Fibroblast of skin of scalp (primary cell): ENCODE measurements around the gene CNTN4.

Experiments used
- DNase-seq: peaks from one replicate; pipeline ENCODE4 v3.0.0-alpha.2; 2013

The CNTN4 gene

DNA sequence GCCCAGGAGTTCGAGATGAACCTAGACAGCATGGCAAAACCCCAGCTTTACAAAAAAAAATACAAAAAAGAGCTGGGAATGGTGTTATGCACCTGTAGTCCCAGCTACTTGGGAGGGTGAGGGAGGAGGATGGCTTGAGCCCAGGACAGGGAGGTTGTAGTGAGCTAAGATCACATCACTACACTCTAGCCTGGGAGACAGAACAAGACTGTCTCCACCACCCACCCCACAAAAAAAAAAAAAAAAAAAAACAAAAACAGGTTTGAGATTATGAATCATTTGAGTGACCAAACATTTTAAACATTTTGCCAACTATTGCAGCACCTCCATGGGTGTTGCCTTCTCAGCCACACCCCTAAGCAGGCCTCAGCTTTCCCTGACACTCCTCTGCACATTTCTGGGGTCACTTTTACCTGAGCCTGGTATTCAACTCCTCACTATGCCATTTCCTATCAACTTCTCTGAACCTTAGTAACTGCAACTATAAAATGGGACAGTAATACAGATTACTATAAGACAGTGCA lies 969.8 kb downstream of the CNTN4 start:
- DNase-seq = no peak

DNA sequence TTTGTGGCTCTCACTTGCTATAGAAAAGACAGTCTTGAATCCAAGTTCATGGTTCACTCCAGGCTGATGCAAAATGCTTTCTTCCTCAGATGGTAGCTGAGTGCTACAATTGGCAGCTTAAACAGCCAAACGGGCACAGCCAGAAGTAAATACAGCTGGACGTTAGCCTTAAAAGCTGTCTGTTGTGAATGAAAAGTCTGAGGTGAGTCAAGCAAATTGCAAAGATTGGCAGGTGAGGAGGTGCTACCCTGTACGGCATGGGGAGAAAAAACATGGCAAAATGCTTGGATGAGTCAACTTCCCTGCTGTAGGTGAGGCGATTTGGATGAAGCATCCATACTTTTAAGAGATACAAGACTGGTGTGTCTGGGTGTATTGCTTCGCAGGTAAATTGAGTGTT lies 971.1 kb downstream of the CNTN4 start:
- DNase-seq = no peak

DNA sequence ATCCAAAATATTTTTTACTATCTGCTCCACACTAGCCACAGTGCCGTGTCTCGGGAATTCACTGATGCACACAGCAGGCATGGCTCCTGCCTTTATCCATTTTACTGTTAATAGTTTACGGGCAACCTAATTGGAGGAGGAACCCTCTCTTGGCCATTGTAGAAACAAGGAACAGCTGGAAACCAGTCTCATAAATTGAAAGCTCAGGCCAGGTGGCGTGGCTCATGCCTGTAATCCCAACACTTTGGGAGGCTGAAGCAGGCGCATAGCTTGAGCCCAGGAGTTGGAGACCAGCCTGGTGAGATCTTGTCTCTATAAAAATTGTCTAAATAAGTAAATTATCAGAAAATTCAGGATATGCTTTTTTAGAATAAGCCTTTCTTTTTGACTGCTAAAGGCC lies 972.5 kb downstream of the CNTN4 start:
- no peak for DNase-seq

DNA sequence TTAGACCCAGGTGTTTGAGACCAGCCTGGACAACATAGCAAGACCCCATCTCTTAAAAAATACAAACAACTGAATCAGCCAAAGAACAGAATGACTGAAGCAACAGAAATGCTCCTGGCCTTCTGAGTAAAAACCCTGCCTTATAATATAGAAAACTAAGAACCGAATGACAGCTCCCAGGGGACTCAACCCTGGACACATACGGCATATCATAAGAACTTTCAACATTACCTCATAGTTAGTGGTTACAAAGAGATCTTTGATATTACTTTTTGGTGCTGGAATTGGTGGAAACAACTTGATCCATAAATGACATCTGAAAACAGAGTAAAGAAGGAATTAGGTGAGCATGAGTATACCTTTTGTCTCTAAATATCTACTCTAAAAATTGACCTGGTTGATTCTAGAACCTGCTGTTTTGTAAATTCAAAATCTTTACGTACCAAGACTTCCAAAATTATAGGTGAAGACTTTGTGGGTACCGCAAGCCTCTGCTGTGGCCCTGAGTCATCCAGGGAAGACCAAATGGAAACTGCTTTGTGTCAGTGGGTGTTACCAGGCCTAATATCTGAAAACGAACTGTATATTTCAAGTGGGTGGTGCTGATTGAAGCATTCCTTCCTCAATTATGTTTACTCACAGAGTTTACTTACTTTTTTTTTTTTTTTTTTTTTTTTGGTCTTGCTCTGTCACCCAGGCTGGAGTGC lies 976.0 kb downstream of the CNTN4 start:
- no peak for DNase-seq

DNA sequence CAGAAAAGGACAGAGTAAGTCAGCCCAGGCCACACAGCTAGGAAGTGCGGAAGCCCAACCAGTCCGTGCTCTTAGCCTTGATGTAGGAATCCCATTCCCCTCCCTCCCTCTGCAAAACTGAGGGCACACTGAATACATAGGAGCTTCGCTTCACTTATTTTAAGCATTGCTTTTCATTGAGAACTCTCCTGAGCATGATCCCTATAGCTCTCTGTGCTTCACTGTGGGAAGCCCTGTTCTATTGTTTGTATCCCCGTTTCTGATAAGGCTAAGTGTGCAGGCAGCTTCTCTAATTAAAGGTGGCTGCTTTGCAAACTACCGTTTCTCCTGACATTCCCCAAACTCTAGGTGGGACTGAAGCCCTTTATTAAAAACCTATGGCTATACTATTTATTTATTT lies 981.6 kb downstream of the CNTN4 start:
- DNase-seq = no peak

DNA sequence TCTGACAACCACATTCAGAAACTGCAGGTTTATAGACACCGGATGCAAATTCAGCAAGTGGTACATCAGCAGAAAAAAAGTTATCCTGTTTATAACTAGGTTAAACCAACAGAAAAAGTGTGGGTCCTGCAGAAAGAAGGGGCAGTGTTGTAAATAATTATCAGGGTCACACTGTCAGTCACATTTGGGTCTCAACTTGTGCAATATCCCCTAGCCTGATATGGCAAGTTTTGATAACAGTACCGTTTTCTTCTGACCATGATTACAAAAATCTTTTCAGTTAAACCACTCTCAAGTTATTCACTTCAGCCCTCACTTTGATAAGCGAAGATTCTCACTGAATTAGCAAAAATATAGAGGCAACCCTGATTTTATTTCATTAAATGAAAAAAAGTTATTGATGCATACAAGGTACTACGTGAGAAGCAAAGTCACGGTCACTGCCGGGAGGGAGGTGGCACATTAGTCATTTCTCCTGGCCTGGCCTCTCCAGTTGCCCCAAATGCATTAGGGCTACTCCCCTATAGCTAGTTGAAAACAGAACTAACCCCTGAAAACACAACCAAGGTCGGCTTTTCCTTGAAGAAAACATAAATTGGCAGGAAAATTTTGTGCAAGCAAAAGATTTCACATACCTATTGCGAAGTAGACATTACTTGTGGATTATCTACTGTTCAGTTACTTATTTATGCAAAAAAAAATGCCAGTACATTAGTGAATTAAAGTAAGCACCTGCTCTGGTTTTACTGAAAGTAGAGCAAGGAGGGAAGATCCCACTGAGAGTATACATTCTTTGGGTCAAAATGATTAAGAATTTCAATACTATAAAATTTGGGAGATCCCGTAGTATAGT lies 982.9 kb downstream of the CNTN4 start:
- no peak for DNase-seq

DNA sequence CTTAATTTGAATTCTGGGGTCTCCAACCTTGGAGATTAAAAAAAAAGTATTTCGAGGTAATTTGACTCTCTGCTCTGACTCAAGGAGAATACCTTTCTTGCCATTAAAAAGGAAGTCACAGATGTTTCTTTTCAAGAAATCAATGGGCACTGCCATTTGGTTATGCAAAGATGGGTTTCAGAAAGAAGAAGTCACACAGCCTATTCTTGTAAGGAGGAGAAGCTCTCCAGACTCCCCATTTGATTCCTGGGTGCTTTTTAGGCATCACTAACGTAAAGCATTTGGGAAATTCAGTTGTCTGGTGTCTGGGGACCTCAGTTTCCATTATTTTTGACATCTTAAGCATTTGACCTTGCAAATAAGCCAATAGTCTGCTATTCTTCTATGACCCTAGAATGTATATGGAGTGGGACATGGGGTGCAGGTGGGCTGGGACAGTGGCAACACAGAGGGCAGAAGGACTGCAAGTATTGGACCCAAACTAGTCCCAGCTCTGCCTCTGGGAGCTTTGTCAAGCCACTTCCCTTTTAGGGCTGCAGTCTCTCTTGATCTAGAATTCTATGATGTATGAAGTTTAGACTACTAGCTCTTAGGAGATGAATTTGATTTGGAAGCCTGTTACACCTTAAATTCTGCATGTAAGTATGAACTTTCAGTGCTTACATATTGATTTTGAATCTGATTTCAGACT lies 983.7 kb downstream of the CNTN4 start:
- DNase-seq = no peak

DNA sequence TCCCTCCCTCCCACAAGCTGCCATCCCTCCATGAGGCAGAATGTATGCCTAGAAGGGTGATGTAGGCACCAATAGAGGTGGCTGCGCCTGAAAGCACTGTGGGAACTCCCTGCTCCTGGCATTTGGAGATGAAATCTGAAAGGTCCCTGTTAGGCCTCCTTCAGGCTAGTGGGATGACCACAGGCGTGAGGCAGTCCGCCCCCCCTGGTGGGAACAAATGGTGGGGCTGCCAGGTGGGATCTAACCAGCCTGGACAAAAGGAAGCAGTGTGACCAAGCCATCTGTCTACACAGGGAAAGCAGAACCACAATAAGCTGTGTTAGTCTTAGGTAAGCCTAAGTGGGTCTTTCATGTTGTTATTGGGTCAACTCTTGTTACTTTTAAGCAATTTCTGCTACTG lies 986.2 kb downstream of the CNTN4 start:
- no peak for DNase-seq

DNA sequence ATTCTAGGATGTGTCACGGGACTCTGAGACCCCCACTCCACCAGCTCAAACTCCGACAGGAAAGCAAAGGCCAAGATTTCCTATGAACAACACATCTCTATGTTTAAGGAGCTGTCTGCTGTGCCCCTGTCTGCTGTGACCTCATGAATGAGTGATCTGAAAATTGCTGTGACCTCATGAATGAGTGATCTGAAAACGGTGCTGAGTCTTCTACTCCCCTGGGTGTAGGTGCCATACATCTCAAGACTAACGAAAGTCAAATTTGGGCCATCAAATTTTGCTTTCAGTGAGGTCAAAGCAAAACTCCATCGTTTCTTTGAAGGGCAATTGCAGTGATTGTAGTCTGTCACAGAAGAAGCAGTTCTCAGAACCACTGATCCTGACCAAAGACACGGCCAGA lies 987.1 kb downstream of the CNTN4 start:
- DNase-seq = no peak

DNA sequence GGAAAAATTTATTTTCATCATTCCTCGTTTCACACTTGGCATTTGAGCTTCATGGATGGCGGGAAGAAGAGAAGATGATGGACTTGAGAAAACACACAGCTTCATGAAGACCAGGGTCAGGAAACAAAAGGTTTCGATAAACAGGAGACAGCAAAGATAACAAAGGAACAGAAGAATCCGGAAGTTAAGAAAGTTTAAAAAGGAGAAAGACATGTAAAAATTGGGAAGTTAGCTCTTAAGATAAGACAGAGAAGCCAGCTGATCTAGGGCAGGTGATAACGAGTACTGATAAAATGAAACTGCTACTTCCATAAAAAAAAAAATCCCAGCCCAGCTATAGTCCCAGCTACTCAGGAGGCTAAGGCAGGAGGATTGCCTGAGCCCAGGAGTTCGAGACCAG lies 987.6 kb downstream of the CNTN4 start:
- DNase-seq = no peak

DNA sequence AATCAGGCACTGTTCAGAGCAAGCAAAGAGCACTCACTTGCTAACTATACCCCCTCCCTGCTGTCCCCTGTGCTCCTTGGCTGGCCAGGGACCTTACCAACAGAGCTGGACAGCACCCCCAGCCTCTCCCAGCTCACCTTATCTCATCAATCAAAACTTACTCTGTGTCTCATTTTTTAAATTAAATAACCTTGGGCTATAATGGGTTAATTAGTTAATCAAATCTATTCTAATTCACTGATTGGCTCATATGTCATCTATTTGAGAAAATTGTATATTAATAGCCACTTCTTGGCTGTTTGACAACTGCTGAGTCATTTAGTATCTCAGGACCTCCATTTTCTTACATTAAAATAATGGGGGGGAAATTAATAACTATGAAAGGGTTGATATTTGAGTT lies 988.6 kb downstream of the CNTN4 start:
- no peak for DNase-seq

DNA sequence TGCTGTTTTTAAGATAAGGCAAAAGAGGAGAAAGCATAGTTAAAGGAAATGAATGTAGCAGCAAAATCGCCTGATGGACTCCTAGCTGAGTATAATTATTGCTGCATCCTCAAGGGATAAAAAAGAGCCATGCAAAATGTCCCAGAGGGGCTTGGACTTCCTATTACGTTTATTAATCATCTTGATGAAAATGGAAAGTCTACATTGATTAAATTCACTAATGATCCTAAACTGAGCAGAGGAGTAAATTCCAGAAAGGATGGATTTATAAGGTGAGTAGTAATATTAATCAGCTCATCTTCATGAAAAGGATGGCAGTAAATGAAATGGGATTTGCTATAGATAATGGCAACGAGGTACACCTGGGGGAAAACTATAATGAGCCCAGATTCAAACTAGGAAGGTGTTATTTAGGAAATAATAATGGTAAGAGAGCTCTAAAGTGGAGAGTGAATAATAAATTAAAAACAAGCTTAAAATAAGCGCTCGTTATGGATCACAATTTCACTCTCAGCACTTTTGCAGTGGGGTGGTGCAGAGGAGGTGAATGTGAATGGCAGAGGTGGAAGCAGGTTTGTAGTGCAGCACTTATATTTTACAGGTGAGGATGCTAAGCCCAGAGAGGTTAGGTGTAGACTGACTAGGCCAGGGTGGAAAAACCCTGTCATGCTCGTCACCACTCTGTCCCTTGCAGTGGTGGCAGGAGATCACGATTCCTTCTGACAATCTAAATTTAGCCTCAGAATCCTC lies 989.2 kb downstream of the CNTN4 start:
- DNase-seq = no peak

DNA sequence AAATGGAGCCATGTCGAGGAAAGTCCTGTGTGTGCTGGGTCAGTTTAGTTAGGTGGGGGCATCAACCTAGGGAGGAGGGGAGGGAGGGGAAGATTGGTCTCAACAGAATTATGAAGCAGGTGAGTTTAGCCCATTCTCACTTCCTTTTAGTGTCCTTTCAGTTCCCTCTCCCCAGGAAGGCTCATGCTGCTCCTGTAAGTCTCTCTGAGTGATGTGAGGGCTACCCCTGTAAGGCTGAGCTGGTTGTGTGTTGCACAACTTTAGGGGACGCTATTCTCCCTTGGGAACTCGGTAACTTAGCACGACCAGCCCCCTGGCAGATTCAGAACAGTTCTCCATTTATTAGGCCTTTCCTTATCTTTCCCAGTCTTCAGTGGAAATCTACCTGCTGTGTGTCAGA lies 990.4 kb downstream of the CNTN4 start:
- DNase-seq = no peak

DNA sequence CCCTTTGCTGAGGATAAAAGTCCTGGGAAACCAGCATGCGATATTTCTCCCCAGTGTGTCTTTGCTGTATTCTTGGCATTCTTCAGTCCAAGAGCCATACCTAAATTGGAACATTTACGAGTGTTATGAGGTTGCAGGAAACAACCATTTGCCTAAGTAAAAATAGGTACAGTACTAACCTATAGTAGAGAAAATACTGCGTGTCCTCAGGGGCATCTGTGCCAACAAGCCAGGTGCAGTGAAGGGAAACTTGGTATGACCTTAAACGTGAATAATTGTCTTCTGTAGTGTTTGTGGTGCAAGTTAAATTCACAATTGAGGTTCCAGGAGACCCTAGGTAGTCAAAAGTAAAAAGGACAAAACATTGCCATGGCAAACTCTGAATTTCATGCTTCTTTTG lies 999.3 kb downstream of the CNTN4 start:
- no peak for DNase-seq

DNA sequence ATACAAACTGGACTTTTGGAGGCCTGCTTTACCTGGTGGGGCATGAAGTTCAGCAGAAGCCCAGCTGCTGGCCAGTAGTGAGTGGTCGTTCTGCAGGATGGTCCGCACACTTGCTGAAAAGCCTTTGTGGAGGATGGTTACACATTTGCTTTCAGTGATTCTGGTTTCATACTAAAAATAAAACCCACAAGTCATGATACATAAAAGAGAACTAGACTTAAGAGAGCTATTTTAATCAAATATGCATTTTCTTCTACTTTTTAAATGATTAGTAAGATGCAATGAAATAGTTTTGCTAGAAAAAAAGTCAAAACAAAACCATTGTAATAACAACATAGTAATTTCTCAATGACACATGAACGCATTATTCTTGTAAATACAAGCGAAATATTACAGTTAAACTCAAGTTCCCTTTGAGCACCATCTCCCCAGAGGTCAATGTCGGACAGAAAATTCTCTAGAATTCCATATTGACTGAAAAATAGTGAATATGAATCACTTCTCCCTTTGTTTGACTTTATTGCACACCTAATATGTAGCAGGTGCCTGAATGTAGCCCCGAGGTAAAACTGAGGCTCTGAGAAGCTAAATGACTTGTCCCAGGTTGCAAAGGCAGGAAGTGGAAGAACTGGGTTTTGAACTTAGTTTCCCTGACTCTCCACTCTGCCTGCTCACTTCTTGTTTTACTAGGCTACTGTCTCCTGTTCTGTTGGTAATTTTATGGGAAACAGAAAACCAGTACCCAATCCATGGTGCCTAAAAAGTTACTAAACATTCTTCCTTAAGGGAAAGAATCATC lies 1003.2 kb downstream of the CNTN4 start:
- no peak for DNase-seq

DNA sequence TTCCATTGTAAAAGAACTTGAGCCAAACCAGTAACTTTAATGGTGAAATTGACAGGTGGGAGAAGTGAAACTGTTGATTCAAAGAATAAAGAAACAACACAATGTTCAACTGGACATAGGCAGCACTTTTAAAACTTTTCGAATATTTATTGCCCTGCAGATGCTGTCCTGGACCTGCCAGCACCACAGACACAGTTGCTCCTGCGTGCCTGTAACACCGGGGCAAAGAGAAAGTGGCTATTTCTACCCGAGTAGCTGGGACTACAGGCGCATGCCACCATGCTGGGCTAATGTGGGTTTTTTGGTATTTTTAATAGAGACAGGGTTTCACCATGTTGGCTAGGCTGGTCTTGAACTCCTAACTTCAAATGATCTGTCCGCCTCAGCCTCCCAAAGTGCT lies 1004.1 kb downstream of the CNTN4 start:
- no peak for DNase-seq

DNA sequence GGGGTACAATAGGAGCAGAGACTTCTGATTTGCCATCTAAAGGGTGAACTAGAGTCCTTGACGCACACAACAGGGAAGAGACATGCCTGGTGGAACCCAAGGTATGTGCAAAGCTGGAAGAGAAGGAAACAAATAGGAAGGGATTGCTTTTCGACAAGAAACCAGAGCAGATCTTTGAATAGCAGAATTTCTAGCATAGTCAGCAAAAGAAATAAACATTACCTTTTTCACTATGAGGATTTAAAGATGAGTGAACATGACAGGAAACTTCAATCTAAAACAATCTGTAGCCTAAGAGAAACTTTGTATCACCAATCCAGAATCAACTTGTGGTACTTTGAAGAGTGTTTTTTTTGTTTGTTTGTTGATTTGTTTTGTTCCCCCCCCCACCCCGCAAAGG lies 1006.6 kb downstream of the CNTN4 start:
- no peak for DNase-seq

DNA sequence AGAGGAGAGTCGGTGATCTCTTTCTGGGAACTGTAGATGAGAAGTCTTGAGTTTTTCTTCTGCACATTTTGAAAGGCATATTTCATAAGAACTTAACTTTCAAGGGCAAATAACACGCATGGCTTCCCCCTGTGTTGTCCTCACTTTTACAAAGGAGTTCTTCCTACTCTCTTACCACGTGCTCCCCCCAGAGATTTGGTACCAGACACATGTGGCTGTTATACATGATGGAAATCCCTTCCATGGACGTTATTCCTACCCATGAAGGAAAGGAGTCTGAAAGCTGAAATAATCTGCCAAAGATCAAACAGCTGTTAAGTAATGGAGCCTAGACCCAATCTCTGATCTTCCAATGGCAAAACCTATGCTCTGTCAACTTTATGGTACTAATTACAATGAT lies 1007.1 kb downstream of the CNTN4 start:
- DNase-seq = no peak

DNA sequence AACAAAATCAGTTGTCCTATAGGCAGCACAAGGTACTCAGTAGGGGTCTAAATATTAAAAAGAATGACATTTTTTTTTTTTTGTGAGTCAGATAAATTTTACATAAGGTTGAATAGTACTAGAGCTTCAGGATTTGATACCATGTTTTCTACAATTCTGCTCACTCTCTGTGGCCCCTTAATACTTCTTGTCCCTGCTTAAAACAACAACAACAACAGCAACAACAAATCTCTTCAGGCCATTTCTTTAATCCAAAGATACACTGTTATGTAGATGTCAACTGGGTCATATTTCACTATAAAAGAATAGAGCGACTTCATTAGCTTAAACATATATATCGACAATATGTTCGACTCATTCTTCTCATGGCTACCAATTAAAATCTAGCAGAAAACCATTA lies 1008.5 kb downstream of the CNTN4 start:
- no peak for DNase-seq
